Subcutaneous abdominal adipose tissue (tissue), 5 donors: ENCODE measurements around the gene RPE.

ENCODE experiments used
- H3K27ac ChIP-seq: one replicate; pipeline ENCODE4 v1.7.0; 2013; ENCODE audit warnings: low read depth, mild to moderate bottlenecking, inconsistent platforms, low read length, moderate library complexity
- H3K27me3 ChIP-seq, 5 donors: one replicate each; pipeline ENCODE4 v1.7.0; 2013; ENCODE audit warnings: low read length in 5 of 5, inconsistent platforms in 1 of 5; ENCODE audit not compliant: control insufficient read depth in 5 of 5, insufficient read depth in 4 of 5
- H3K36me3 ChIP-seq, 5 donors: one replicate each; pipeline ENCODE4 v1.7.0; 2013; ENCODE audit warnings: low read length in 5 of 5; ENCODE audit not compliant: control insufficient read depth in 5 of 5, insufficient read depth in 5 of 5
- H3K4me1 ChIP-seq, 5 donors: one replicate each; pipeline ENCODE4 v1.7.0; 2013; ENCODE audit warnings: low read length in 5 of 5, mild to moderate bottlenecking in 3 of 5, moderate library complexity in 1 of 5; ENCODE audit not compliant: control insufficient read depth in 5 of 5, insufficient read depth in 5 of 5
- H3K4me3 ChIP-seq, 5 donors: one replicate each; pipeline ENCODE4 v1.7.0; 2013; ENCODE audit warnings: low read length in 5 of 5, low read depth in 1 of 5
- H3K9ac ChIP-seq, 5 donors: one replicate each; pipeline ENCODE4 v1.7.0; 2013; ENCODE audit warnings: low read length in 5 of 5, mild to moderate bottlenecking in 4 of 5, moderate library complexity in 3 of 5
- H3K9me3 ChIP-seq, 5 donors: one replicate each; pipeline ENCODE4 v1.7.0; 2013; ENCODE audit warnings: low read length in 5 of 5; ENCODE audit not compliant: control insufficient read depth in 5 of 5
- donor health status: healthy.
- donor health status: healthy.
- donor health status: healthy.
- donor health status: healthy.
- donor health status: healthy.

The RPE gene

GRCh38 chr2:210002158-210003157 lies at the start of gene RPE:
Gene RPE (plus strand): TSS chr2:210002638. CDS start chr2:210002662, 24 bp downstream.
- Histone ChIP-seq H3K27me3 (no peaks in the 10 kb centered on the region), H3K9ac (peak within 1 kb of the TSS; percentile 68 to 95 (median 85)), H3K4me1 (peaks cover 0 to 45% (median 33%) of the 10 kb centered on the region in 5 donors), H3K36me3 (peaks cover 0 to under 1% (median 0%) of the 10 kb centered on the region in 5 donors), H3K4me3 (peak within 1 kb of the TSS; percentile 91 to 99 (median 99)), H3K9me3 (no peaks in the 10 kb centered on the region), H3K27ac (peak within 1 kb of the TSS; percentile 85)

- Histone ChIP-seq H3K27me3 (no peaks in the 10 kb centered on the region), H3K36me3 (no peaks in the 10 kb centered on the region), H3K27ac (no peak overlapping the region), H3K9me3 (no peaks in the 10 kb centered on the region), H3K4me1 (peaks cover 0 to 2% (median 0%) of the 10 kb centered on the region in 5 donors), H3K9ac (no peak overlapping the region), H3K4me3 (no peak overlapping the region)
These were observed 46.2 kb upstream of the RPE start for GRCh38 chr2:209956271-209956670.

- Histone ChIP-seq H3K9me3 (no peaks in the 10 kb centered on the region), H3K4me3 (no peak overlapping the region), H3K27me3 (no peaks in the 10 kb centered on the region), H3K9ac (no peak overlapping the region), H3K4me1 (peaks cover 0 to 2% (median 0%) of the 10 kb centered on the region in 5 donors), H3K27ac (no peak overlapping the region), H3K36me3 (no peaks in the 10 kb centered on the region)
These were observed 44.4 kb upstream of the RPE start for GRCh38 chr2:209958016-209958415.

- Histone ChIP-seq H3K27ac (no peak overlapping the region), H3K9me3 (no peaks in the 10 kb centered on the region), H3K4me1 (peaks cover 0 to 2% (median 0%) of the 10 kb centered on the region in 5 donors), H3K27me3 (no peaks in the 10 kb centered on the region), H3K4me3 (no peak overlapping the region), H3K9ac (no peak overlapping the region), H3K36me3 (no peaks in the 10 kb centered on the region)
These were observed 42.4 kb upstream of the RPE start for GRCh38 chr2:209960045-209960444.

- H3K27me3 ChIP-seq = no peaks in the 10 kb centered on the region
- no peak overlapping the region for H3K4me3 ChIP-seq
- H3K4me1 ChIP-seq = peaks cover 0 to 2% (median 0%) of the 10 kb centered on the region in 5 donors
- H3K9ac ChIP-seq = no peak overlapping the region
- H3K27ac ChIP-seq = no peak overlapping the region
- H3K9me3 ChIP-seq = no peaks in the 10 kb centered on the region
- H3K36me3 ChIP-seq = no peaks in the 10 kb centered on the region
These were observed 41.5 kb upstream of the RPE start for GRCh38 chr2:209960676-209961630.

GRCh38 chr2:209965723-209966122 lies 36.7 kb upstream of the RPE start:
- H3K27ac ChIP-seq = no peak overlapping the region
- H3K4me1 ChIP-seq = no peaks in the 10 kb centered on the region
- no peaks in the 10 kb centered on the region for H3K9me3 ChIP-seq
- H3K27me3 ChIP-seq = peaks cover 0 to 5% (median 0%) of the 10 kb centered on the region in 5 donors
- no peak overlapping the region for H3K4me3 ChIP-seq
- no peaks in the 10 kb centered on the region for H3K36me3 ChIP-seq
- H3K9ac ChIP-seq = no peak overlapping the region

GRCh38 chr2:209969692-209970091 lies 32.7 kb upstream of the RPE start:
- peaks cover 0 to 9% (median 0%) of the 10 kb centered on the region in 5 donors for H3K27me3 ChIP-seq
- H3K4me1 ChIP-seq = no peaks in the 10 kb centered on the region
- H3K9me3 ChIP-seq = no peaks in the 10 kb centered on the region
- H3K9ac ChIP-seq = no peak overlapping the region
- no peaks in the 10 kb centered on the region for H3K36me3 ChIP-seq
- H3K4me3 ChIP-seq = no peak overlapping the region
- no peak overlapping the region for H3K27ac ChIP-seq

GRCh38 chr2:209970271-209970670 lies 32.2 kb upstream of the RPE start:
- H3K9me3 ChIP-seq = no peaks in the 10 kb centered on the region
- H3K9ac ChIP-seq = no peak overlapping the region
- no peaks in the 10 kb centered on the region for H3K4me1 ChIP-seq
- peaks cover 0 to 9% (median 0%) of the 10 kb centered on the region in 5 donors for H3K27me3 ChIP-seq
- H3K27ac ChIP-seq = no peak overlapping the region
- H3K36me3 ChIP-seq = no peaks in the 10 kb centered on the region
- no peak overlapping the region for H3K4me3 ChIP-seq

- H3K9me3 ChIP-seq = no peaks in the 10 kb centered on the region
- no peak overlapping the region for H3K4me3 ChIP-seq
These were observed 31.7 kb upstream of the RPE start for GRCh38 chr2:209970711-209971110.

More at GRCh38 chr2:209970711-209971110, 31.7 kb upstream of the RPE start:
- Histone ChIP-seq H3K4me1 (no peaks in the 10 kb centered on the region), H3K27ac (no peak overlapping the region), H3K9ac (no peak overlapping the region), H3K36me3 (no peaks in the 10 kb centered on the region), H3K27me3 (peaks cover 0 to 9% (median 0%) of the 10 kb centered on the region in 5 donors)
